Fibroblast of skin of right biceps (primary cell): ENCODE measurements around the gene WFIKKN1.
A peak's percentile ranks its signal among the peaks of the same experiment; 100 is the strongest.

ENCODE experiments used
- DNase-seq: peaks from one replicate; pipeline ENCODE4 v3.0.0-alpha.2; 2013

WFIKKN1 gene

DNA sequence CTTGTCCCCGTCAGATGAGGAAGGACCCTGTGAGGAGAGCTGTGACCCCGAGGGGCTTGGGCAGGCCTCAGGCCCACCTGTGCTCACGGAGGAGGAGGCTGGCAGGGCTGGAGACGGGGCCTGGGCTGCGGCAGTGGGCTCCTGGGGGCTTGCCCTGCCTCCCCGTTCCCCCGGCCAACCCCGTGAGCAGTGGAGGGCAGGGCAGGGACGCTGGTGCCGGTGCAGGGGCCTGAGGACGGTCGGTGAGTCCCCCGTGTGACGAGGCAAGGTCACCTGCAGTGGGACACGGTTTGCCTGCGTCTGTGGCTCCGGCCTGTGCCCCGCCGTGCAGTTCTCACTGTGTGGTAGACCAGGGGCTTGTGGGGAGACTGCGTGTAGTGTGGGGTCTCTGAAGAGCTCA, 28.8 kb downstream of the WFIKKN1 start:
- no peak for DNase-seq

DNA sequence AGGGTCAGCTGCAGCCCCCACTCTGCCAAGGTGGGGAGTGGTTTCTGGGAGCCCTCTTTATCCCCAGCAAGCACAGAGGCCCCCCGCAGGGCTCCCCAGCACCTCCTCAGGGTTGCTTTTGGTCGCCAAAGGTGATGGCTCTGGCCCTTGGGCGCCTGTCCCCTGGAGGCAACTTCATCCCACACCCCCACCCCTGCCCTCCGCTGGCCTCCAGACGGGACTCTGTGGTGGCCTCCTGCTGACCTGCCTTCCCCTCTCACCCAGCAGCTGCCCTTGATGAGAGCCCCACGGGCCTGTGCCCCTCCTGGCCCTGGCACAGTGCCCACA, 29.3 kb downstream of the WFIKKN1 start:
- DNase-seq = no peak

DNA sequence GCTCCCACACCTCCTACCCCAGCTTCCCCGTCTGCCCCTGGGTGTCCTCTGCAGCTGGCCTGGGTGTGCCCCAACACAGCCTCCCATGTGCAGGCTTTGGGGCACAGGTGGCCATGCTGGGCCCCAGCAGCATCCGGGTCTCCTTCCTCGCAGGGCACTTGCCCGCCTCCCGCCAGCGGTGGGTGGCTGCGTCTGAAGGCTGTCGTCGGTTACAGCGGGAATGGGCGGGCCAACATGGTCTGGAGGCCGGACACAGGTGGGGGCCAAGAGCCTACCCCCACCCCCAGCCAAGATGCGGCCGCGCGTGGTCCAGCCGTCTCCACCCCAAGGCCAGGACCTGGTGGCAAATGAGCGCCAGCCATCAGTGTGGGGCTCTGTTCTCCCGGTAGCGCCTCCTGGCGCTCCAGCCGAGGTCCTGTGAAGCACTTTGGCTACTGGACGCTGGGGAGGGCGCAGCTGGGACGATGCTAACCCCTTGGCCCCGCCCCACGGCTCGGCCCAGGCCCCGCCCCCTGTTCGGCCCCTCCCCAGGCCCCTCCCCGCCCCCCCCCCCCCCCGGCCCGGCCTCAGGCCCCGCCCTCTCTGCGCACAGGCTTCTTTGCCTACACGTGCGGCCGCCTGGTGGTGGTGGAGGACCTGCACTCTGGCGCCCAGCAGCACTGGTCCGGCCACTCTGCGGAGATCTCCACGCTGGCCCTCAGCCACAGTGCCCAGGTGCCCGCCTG, 29.8 kb downstream of the WFIKKN1 start:
- DNase-seq = peak; percentile 77

DNA sequence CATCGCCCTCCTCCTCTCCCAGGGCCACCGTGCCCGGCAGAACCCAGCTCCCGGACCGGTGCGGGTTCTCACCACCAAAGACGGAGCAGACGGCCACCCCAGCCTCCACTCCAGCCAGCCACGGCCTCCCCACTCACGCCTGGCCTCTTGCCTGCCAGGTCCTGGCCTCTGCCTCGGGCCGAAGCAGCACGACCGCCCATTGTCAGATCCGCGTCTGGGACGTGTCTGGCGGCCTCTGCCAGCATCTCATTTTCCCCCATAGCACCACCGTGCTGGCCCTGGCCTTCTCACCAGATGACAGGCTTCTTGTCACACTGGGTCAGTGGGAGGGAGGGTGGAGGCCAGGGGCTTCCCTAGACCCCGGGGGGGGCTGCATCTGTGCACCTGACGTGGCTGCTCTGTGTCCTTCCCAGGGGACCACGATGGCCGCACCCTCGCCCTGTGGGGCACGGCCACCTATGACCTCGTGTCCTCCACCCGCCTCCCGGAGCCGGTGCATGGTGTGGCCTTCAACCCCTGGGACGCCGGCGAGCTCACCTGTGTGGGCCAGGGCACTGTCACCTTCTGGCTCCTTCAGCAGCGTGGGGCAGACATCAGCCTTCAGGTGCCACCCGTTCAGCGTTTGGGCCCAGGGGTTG, 30.5 kb downstream of the WFIKKN1 start:
- no peak for DNase-seq

DNA sequence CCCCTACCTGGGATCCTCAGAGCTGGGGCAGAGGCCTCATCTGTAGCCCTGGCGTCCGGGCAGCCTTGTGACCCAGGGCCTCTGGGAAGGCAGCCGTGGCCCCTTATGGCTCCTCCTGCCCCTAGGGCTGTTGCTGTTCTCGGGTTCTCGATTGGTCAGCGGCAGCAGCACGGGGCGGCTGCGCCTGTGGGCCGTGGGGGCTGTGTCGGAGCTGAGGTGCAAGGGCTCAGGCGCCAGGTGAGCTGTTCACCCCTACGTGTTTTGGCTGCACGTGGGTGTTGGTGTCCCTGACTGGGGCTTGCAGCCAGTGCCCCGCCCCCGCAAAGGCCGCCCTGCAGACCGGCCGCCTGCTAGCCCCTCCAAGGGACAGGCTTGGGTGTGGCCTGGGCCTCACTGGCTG, 31.3 kb downstream of the WFIKKN1 start:
- DNase-seq = no peak

- no peak for DNase-seq
These were observed 31.8 kb downstream of the WFIKKN1 start for GRCh38 chr16:662597-662996.

GRCh38 chr16:666572-666971, 35.8 kb downstream of the WFIKKN1 start:
- DNase-seq = no peak

DNA sequence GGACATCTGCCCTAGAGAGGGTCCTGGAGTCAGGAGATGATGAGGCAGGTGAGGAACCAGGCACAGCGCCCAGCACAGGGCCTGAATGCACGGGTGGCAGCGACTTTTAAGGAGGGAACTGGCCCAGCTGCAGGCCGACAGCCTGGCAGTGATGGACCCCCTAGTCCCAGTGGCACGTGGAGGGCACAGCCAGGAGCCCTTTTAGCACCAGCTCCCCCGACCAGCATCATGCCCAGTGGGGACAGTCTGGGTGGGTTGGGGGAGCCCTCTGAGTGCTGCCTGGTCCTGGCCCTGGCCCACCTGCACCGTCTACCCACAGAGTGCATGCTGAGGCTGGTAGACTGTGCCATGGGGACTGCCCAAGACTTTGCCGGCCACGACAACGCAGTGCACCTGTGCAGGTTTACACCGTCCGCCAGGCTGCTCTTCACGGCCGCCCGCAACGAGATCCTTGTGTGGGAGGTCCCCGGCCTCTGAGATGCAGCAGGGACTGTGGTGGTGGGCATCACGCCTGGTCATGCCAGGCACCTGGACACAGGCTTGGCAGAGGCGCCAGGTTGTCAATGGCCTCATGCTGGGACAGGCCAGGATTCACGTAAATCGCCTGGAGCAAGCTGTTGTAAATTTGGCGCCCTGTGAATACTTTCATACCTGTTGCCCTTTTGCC, 36.5 kb downstream of the WFIKKN1 start:
- DNase-seq = no peak

DNA sequence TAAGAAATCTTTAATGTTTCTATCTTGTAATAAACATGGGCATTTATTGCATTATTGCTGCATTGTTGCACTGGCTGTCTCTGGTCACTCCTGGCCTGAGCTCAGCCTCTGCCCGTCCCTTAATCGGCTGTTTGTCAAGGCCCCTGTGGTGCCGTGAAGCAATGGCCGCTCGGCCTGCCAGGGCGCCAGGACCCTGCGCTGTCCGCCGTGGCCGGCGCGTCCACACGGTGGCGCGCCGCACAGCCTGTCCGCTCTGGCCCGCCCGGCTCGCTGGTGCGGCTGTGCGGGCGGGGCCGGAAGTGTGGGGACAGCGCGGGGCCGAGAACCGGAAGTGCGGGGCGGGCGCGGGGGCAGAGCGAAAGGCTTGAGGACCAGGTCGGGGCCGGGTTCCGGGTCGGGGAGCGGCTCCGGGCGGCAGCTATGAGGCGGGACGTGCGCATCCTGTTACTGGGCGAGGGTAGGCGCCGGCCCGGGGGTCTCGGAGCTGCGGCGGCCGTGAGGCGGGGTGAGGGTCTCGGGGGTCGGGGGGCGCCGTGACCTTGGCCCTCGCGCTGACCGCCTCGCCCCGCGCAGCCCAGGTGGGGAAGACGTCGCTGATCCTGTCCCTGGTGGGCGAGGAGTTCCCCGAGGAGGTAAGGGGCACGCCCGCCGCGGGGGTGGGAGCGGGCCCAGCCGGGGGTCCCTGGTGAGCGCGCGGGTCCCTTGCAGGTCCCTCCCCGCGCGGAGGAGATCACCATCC, 37.2 kb downstream of the WFIKKN1 start, which contains the start of gene RHOT2:
RHOT2 (plus strand) TSS at position 353 of the 739 bp plus-strand sequence; CDS start at position 421, 68 bp downstream.
- DNase-seq = peak; percentile 90

DNA sequence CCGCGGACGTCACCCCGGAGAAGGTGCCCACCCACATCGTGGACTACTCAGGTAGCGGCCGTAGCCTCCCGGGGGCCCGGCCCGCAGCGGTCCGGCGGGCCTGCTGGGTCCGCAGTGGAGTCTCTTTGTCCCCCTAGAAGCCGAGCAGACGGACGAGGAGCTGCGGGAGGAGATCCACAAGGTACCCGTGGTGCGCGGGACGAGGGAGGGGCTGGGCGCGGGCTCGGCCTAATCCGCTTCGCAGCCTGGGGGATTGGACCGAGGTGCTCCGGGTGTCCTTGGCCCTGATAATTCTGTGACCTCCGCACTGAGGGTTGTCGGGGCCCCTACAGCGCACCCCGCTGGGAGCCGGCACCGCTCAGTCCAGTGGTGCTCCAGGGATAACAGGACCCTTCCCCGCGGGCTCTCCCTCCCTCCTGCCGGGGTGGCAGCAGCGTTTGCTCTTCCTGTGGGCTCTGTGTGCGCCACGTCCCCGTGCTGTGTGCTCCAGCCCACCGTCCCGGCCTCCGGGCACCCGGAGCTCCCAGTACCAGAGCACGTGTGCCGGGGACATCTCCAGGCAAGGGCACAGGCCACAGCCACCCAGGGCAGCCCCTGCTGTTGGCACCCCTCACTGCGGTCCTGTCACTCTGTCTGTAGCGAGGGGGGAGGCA, 37.9 kb downstream of the WFIKKN1 start:
- DNase-seq = no peak

- no peak for DNase-seq
These were observed 38.9 kb downstream of the WFIKKN1 start for GRCh38 chr16:669666-670065.

DNA sequence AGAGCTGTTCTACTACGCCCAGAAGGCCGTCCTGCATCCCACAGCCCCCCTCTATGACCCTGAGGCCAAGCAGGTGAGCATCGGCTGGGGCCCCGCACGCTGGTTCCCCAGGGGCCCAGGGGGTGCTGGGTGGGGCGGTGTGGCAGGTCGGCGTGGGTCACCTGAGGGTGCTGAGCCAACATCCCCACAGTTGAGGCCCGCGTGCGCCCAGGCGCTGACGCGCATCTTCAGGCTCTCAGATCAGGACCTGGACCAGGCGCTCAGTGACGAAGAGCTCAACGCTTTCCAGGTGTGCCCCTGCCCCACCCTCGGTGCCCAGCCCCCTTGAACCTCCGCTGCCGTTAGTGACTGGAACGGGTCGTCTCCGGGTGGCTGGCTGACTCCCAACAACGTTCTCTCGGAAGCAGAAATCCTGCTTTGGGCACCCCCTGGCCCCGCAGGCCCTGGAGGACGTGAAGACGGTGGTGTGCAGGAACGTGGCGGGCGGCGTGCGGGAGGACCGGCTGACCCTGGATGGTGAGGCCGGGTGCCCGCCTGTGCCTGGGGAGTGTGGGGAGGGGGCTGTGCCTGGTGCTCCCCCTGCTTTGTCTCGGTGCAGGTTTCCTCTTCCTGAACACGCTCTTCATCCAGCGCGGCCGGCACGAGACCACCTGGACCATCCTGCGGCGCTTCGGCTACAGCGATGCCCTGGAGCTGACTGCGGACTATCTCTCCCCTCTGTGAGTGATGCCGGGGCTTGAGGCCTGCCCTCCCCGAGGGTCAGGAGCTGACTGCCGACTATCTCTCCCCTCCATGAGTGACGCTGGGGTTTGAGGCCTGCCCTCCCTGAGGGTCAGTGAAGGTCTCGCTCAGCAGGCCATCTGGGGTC, 39.9 kb downstream of the WFIKKN1 start:
- no peak for DNase-seq

GRCh38 chr16:671353-672131, 40.8 kb downstream of the WFIKKN1 start:
- DNase-seq = no peak

GRCh38 chr16:672371-672770, 41.6 kb downstream of the WFIKKN1 start:
- no peak for DNase-seq

DNA sequence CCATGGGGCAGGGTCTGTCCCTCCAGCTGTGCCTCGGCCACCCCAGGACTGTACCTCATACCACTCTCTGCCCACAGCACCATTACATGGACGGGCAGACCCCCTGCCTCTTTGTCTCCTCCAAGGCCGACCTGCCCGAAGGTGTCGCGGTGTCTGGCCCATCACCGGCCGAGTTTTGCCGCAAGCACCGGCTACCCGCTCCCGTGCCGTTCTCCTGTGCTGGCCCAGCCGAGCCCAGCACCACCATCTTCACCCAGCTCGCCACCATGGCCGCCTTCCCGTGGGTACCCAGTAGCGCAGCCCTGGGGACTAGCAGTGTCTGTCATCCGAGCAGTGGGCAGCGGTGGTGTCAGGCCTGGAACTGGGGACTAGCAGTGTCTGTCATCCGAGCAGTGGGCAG, 42.1 kb downstream of the WFIKKN1 start:
- no peak for DNase-seq

GRCh38 chr16:673399-673991, 42.7 kb downstream of the WFIKKN1 start:
- no peak for DNase-seq

GRCh38 chr16:674214-674881, 43.6 kb downstream of the WFIKKN1 start:
- no peak for DNase-seq

DNA sequence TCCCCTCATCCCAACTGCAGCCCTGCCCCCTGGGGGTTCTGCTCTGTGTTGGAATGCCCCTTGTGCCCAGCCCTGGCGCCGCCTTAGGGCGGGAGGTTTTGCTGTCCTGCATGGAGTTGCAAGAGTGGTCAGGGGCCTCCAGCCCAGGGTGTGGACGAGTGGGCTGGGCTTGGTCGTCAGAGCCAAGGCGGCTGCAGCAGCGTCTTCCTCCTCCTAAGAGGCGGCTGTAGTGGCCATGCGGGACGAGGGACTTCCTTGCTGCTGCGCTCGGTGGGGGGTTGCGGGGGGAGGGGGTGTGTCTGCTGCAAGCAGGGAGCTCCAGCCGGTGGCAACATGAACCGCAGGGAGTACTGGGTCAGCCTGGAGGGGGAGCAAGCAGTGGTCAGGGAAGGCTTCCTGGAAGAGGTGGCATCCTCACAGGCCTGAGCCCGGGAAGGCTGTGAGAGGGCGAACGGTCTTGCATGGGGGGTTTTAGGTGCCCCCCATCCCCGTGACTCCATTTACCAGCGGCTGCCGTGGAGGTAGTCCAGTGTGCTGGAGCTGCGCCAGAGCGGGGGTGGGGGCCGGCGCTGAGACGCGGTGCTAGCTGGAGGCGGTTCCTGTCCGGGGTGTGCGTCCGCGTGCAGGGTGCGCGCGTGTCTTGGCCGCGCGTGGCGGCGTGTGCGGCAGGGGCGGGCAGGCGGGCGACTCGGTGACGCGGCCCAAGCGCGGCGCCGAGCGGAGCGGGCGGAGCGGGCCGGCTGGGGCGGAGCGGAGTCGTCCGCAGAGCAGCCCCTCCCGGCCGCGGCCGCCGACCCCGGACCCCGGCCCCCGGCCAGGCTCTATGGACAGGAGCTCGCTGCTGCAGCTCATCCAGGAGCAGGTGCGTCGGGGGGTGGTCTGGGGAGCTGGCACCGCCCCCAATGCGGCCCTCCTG, 44.4 kb downstream of the WFIKKN1 start, which contains the start of gene RHBDL1:
RHBDL1 (plus strand) TSS at position 704 of the 916 bp plus-strand sequence; CDS start at position 824, 120 bp downstream.
- DNase-seq = peak; percentile 49
